ENCODE data around the gene TICAM1. TPM values are rescaled to one million over a fixed set of nuclear protein-coding genes. Genes with fewer than 3 reads are reported as not detected.

The TICAM1 gene
- 1 to 10 TPM; 7.2 to 7.6 TPM for total RNA-seq
- 1 to 10 TPM; 2.4 to 8.5 (median 3.3) TPM for polyA plus RNA-seq
- 4.9 to 9.9 (median 7.8) reads per million in 6 experiments for total RNA-seq

GRCh38 chr19:4831304-4831978 is at the start of gene TICAM1:
TSS of gene TICAM1 (minus strand) at chr19:4831712. CDS start at chr19:4818377, 13,335 bp downstream.
- Mint-ChIP-seq H3K36me3 (peaks cover 0 to 4% (median 0%) of the 10 kb centered on the region in 3 donors), H3K27me3 (no peaks in the 10 kb centered on the region), H3K9me3 (no peaks in the 10 kb centered on the region), H3K4me3 (peak within 1 kb of the TSS; percentile 84 to 96 (median 91)), H3K27ac (peak within 1 kb of the TSS; percentile 80 to 98 (median 93)), H3K4me1 (peaks cover 16 to 35% (median 28%) of the 10 kb centered on the region in 4 donors)
- POLR2A ChIA-PET, result interaction anchor here (0.7 to 1.0 kb wide), 2 partner anchors 142 to 196 kb away, joined by 3 to 5 read pairs; no protein-coding TSS in a partner anchor
- DNase-seq (peak; percentile 48 to 83 (median 72)), ATAC-seq (peak; percentile 93 to 95)

- H3K27me3 Mint-ChIP-seq, result no peaks in the 10 kb centered on the region
- H3K36me3 Mint-ChIP-seq, result no peaks in the 10 kb centered on the region
- no peak for DNase-seq
- peak overlapping the region in 3 of 10 donors; percentile 31 to 77 (median 63) for H3K27ac Mint-ChIP-seq
- H3K4me1 Mint-ChIP-seq, result peaks cover 2 to 22% (median 12%) of the 10 kb centered on the region in 4 donors
- POLR2A ChIA-PET, result interaction anchor here (0.7 to 0.8 kb wide), 2 partner anchors 10 to 15 kb away, joined by 3 read pairs; no protein-coding TSS in a partner anchor
- no peak for ATAC-seq
- H3K9me3 Mint-ChIP-seq, result no peaks in the 10 kb centered on the region
- peak overlapping the region in 7 of 10 donors; percentile 2 to 53 (median 12) for H3K4me3 Mint-ChIP-seq
Measured at GRCh38 chr19:4879041-4879440, 47.5 kb upstream of the TICAM1 start.

- Mint-ChIP-seq H3K4me1 (peaks cover 4 to 20% (median 16%) of the 10 kb centered on the region in 4 donors), H3K4me3 (peak overlapping the region in 7 of 10 donors; percentile 2 to 72 (median 51)), H3K27me3 (no peaks in the 10 kb centered on the region), H3K9me3 (no peaks in the 10 kb centered on the region), H3K27ac (peak overlapping the region in 5 of 10 donors; percentile 24 to 77 (median 31)), H3K36me3 (no peaks in the 10 kb centered on the region)
- DNase-seq, result peak in 2 of 10 donors; percentile 4 to 9
- ATAC-seq, result peak; percentile 55 to 65
- POLR2A ChIA-PET, result interaction anchor here (0.7 to 2.3 kb wide), 3 partner anchors 10 to 33 kb away, joined by 3 to 6 read pairs (median 3); no protein-coding TSS in a partner anchor
Measured at GRCh38 chr19:4878491-4878968, 47.0 kb upstream of the TICAM1 start.

GRCh38 chr19:4877753-4878490 is 46.4 kb upstream of the TICAM1 start:
- Mint-ChIP-seq H3K27me3 (no peaks in the 10 kb centered on the region), H3K4me1 (peaks cover 3 to 20% (median 16%) of the 10 kb centered on the region in 4 donors), H3K9me3 (no peaks in the 10 kb centered on the region), H3K4me3 (peak overlapping the region in 2 of 10 donors; percentile 53 to 72), H3K36me3 (no peaks in the 10 kb centered on the region), H3K27ac (peak overlapping the region in 1 of 10 donors; percentile 31)
- ATAC-seq (peak; percentile 23 to 43), DNase-seq (peak in 2 of 10 donors; percentile 13 to 65)
- POLR2A ChIA-PET, result interaction anchor here (0.6 to 2.3 kb wide), 3 partner anchors 9 to 572 kb away, joined by 3 to 7 read pairs (median 6); no protein-coding TSS in a partner anchor

GRCh38 chr19:4873930-4874329 is 42.4 kb upstream of the TICAM1 start:
- H3K27me3 Mint-ChIP-seq, result peaks cover 0 to 1% (median 0%) of the 10 kb centered on the region in 5 donors
- H3K4me3 Mint-ChIP-seq, result no peak overlapping the region
- peak overlapping the region in 1 of 10 donors; percentile 87 for H3K27ac Mint-ChIP-seq
- H3K9me3 Mint-ChIP-seq, result no peaks in the 10 kb centered on the region
- POLR2A ChIA-PET, result no interaction called here
- DNase-seq (no peak), ATAC-seq (no peak)
- H3K4me1 Mint-ChIP-seq, result peaks cover 6 to 23% (median 17%) of the 10 kb centered on the region in 4 donors
- no peaks in the 10 kb centered on the region for H3K36me3 Mint-ChIP-seq

- DNase-seq (no peak), ATAC-seq (no peak)
- POLR2A ChIA-PET, result no interaction called here
- H3K36me3 Mint-ChIP-seq, result no peaks in the 10 kb centered on the region
- no peak overlapping the region for H3K27ac Mint-ChIP-seq
- peaks cover 7 to 20% (median 15%) of the 10 kb centered on the region in 4 donors for H3K4me1 Mint-ChIP-seq
- no peak overlapping the region for H3K4me3 Mint-ChIP-seq
- H3K9me3 Mint-ChIP-seq, result no peaks in the 10 kb centered on the region
- peaks cover 0 to 1% (median 0%) of the 10 kb centered on the region in 5 donors for H3K27me3 Mint-ChIP-seq
Measured at GRCh38 chr19:4871711-4872110, 40.2 kb upstream of the TICAM1 start.

- H3K27me3 Mint-ChIP-seq, result peaks cover 0 to 1% (median 0%) of the 10 kb centered on the region in 5 donors
- peak overlapping the region in 1 of 10 donors; percentile 43 for H3K27ac Mint-ChIP-seq
- ATAC-seq (no peak), DNase-seq (no peak)
- H3K9me3 Mint-ChIP-seq, result no peaks in the 10 kb centered on the region
- H3K4me1 Mint-ChIP-seq, result peaks cover 9 to 22% (median 18%) of the 10 kb centered on the region in 4 donors
- H3K4me3 Mint-ChIP-seq, result peak overlapping the region in 2 of 10 donors; percentile 12 to 24
- POLR2A ChIA-PET, result interaction anchor here (1.0 to 1.4 kb wide), 3 partner anchors 38 to 99 kb away, joined by 3 to 13 read pairs (median 3); partner anchors contain the start of gene KDM4B
- H3K36me3 Mint-ChIP-seq, result no peaks in the 10 kb centered on the region
Measured at GRCh38 chr19:4870025-4870700, 38.7 kb upstream of the TICAM1 start.

DNA sequence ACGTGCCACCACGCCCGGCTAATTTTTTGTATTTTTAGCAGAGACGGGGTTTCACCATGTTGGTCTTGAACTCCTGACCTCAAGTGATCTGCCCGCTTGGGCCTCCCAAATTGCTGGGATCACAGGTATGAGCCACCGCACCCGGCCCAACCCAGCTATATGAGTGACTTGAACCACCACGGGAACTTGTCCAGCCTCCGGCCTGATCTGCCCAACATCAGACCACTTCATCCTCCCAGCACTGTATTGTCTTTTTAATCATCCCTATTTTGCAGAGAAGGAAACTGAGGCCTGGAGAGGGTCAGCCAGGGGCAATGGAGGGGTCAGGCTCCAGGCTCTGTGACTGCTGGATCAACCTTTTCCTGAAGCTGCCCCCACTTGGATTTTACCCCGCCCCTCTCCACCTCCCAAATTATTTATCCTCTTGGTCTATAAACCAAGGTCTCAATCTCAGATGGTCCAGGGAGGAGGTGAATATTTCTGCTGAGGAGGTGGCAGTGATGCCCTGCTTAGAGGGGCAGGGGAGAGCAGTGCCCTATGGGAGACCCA is 36.8 kb upstream of the TICAM1 start:
- Mint-ChIP-seq H3K4me3 (peak overlapping the region; percentile 72 to 90 (median 82)), H3K27me3 (peaks cover 0 to 1% (median 0%) of the 10 kb centered on the region in 5 donors), H3K9me3 (no peaks in the 10 kb centered on the region), H3K4me1 (peaks cover 9 to 19% (median 17%) of the 10 kb centered on the region in 4 donors), H3K27ac (peak overlapping the region in 6 of 10 donors; percentile 11 to 80 (median 26)), H3K36me3 (no peaks in the 10 kb centered on the region)
- ATAC-seq (no peak), DNase-seq (no peak)
- POLR2A ChIA-PET, result interaction anchor here (0.7 to 3.8 kb wide), 5 partner anchors 9 to 100 kb away, joined by 3 to 53 read pairs (median 3); partner anchors contain the start of gene KDM4B

GRCh38 chr19:4867534-4868285 is 36.2 kb upstream of the TICAM1 start, which contains the start of gene PLIN3:
TSS of gene PLIN3 (minus strand) at chr19:4867667. CDS start at chr19:4861394, 6,273 bp downstream.
- H3K4me1 Mint-ChIP-seq, result peaks cover 8 to 18% (median 15%) of the 10 kb centered on the region in 4 donors
- POLR2A ChIA-PET, result interaction anchor here (0.6 to 3.8 kb wide), 10 partner anchors 9 to 576 kb away, joined by 3 to 53 read pairs (median 4); partner anchors contain the start of gene KDM4B
- ATAC-seq, result peak; percentile 89 to 90

DNA sequence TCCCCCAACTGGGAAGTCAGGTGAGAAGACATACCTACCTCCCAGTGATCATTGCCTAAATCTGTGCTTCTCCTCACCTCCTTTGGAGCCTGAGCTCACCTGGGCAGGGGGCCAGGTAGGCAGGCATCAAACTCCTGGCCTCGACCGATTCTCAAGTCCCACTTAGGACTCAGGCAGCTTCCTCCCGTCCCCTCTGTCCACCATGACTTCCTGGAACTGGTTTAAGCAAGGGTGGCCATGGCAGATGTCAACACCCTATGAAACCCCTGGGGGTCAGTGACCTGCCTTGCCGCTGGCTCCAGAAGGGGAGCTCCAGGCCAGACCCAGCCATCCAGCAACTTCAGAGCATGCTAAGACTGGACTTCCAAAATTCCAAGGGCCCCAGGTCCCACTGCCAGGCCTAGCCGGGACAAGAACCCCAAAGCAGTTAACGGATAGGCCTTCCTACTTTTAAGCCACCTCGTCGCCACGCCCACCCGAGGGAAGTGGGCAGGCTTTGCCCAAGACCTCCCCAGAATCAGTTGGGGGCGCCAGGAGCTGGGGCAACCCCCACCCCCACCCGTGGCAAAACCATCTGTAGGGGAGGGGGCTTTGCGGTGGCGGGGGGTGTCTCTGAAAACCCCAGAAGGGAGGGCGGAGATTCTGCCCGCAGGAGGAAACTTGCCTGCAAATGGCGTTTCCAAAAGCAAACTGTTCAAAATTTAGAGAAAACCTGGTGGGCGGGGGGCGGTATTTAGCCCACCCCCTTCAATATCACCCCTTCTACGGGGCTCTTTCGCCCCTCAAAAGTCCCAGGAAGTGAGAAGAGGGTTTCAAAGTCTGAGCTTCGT is 35.3 kb upstream of the TICAM1 start:
- DNase-seq (peak; percentile 30 to 75 (median 40)), ATAC-seq (peak; percentile 33 to 43)
- Mint-ChIP-seq H3K9me3 (no peaks in the 10 kb centered on the region), H3K27ac (peak overlapping the region; percentile 19 to 82 (median 70)), H3K4me3 (peak overlapping the region; percentile 72 to 90 (median 82)), H3K4me1 (peaks cover 6 to 15% (median 12%) of the 10 kb centered on the region in 4 donors), H3K27me3 (peaks cover 0 to 1% (median 0%) of the 10 kb centered on the region in 5 donors), H3K36me3 (no peaks in the 10 kb centered on the region)
- POLR2A ChIA-PET, result interaction anchor here (0.6 to 3.8 kb wide), 8 partner anchors 9 to 800 kb away, joined by 3 to 53 read pairs (median 4); partner anchors contain the start of genes KDM4B and ZBTB7A

More at GRCh38 chr19:4867534-4868285, 36.2 kb upstream of the TICAM1 start, which contains the start of gene PLIN3:
- H3K4me3 Mint-ChIP-seq, result peak within 1 kb of the TSS; percentile 72 to 90 (median 82)
- peak; percentile 76 to 92 (median 80) for DNase-seq
- H3K9me3 Mint-ChIP-seq, result no peaks in the 10 kb centered on the region
- H3K27me3 Mint-ChIP-seq, result peaks cover 0 to 1% (median 0%) of the 10 kb centered on the region in 5 donors
- no peaks in the 10 kb centered on the region for H3K36me3 Mint-ChIP-seq
- H3K27ac Mint-ChIP-seq, result peak within 1 kb of the TSS; percentile 26 to 82 (median 70)

Data from naive thymus-derived CD8-positive, alpha-beta T cell (primary cell).